C4-2B (cell line): ENCODE data around the gene MYH10.

ENCODE experiments used
- H3K27ac ChIP-seq: fragments of 450-650 bp; 2 replicates; pipeline ENCODE4 v1.5.1; 2017
- CTCF ChIP-seq: fragments of 450-650 bp; conservative IDR thresholded peaks from 2 replicates; pipeline ENCODE4 v1.5.1; 2017; ENCODE audit warnings: mild to moderate bottlenecking
- ZFX ChIP-seq: fragments of 450-650 bp; IDR thresholded peaks from 2 replicates; pipeline ENCODE4 v1.6.1; 2017

MYH10 gene

GRCh38 chr17:8503807-8504206, 126.7 kb downstream of the MYH10 start:
- no peak overlapping the region for H3K27ac ChIP-seq
- no peak for TF ChIP-seq CTCF
- TF ChIP-seq ZFX = no peak

GRCh38 chr17:8503368-8503767, 127.2 kb downstream of the MYH10 start:
- TF ChIP-seq ZFX = no peak
- no peak for TF ChIP-seq CTCF
- H3K27ac ChIP-seq = no peak overlapping the region

- no peak overlapping the region for H3K27ac ChIP-seq
- no peak for TF ChIP-seq CTCF
- TF ChIP-seq ZFX = no peak
Measured at GRCh38 chr17:8502126-8502525, 128.4 kb downstream of the MYH10 start.

GRCh38 chr17:8500609-8501008, 129.9 kb downstream of the MYH10 start:
- TF ChIP-seq CTCF = no peak
- no peak for TF ChIP-seq ZFX
- H3K27ac ChIP-seq = no peak overlapping the region

- H3K27ac ChIP-seq = no peak overlapping the region
- TF ChIP-seq CTCF = no peak
- TF ChIP-seq ZFX = no peak
Measured at GRCh38 chr17:8499614-8500013, 130.9 kb downstream of the MYH10 start.

- H3K27ac ChIP-seq = no peak overlapping the region
- TF ChIP-seq CTCF (no peak), ZFX (no peak)
Measured at GRCh38 chr17:8499171-8499570, 131.4 kb downstream of the MYH10 start.

- H3K27ac ChIP-seq = no peak overlapping the region
Measured at GRCh38 chr17:8496081-8496480, 134.4 kb downstream of the MYH10 start.

More at GRCh38 chr17:8496081-8496480, 134.4 kb downstream of the MYH10 start:
- TF ChIP-seq ZFX (no peak), CTCF (no peak)
